ENCODE results near the gene AJAP1.

- no peak for TF ChIP-seq CTCF (IDR thresholded peaks at IDR 0.05)
- TF ChIP-seq POLR2A (IDR thresholded peaks at IDR 0.05) = no peak
Observed at GRCh38 chr1:4723106-4723505, 68.7 kb downstream of the AJAP1 start.

Measured in esophagus squamous epithelium (tissue), 4 donors.